HepG2 (cell line): ENCODE measurements around the gene PEAK3. TPM values are rescaled to one million over a fixed set of nuclear protein-coding genes. Genes with fewer than 3 reads are reported as not detected.

ENCODE experiments used
- ATF1 ChIP-seq: IDR thresholded peaks from 2 replicates; pipeline ENCODE4 v1.6.1; 2016; ENCODE audit warnings: mild to moderate bottlenecking, control low read depth
- DR1 ChIP-seq: sonication (generic); formaldehyde crosslinking; IDR thresholded peaks from 2 replicates; pipeline ENCODE4 v1.8.0; 2021; ENCODE audit warnings: mild to moderate bottlenecking, missing genetic modification reagents, inconsistent platforms
- EHMT2 ChIP-seq: fragments of 200-600 bp; sonication (generic); IDR thresholded peaks from 2 replicates; pipeline ENCODE4 v1.7.0; 2017; ENCODE audit warnings: antibody characterized with exemption, low read depth, low read length, borderline replicate concordance
- ESRRA ChIP-seq: sonication (generic); formaldehyde crosslinking; IDR thresholded peaks from 2 replicates; pipeline ENCODE4 v1.5.1; 2020; ENCODE audit warnings: mild to moderate bottlenecking, low read depth, missing genetic modification reagents
- FOXK1 ChIP-seq: sonication (generic); formaldehyde crosslinking; IDR thresholded peaks from 2 replicates; pipeline ENCODE4 v1.4.0; 2020; ENCODE audit warnings: low read depth, missing genetic modification reagents, borderline replicate concordance
- HNF4G ChIP-seq, 2 experiments: sonication (generic) in 1 of 2; formaldehyde crosslinking in 1 of 2; IDR thresholded peaks; 2 replicates each; pipeline versions ENCODE4 v1.4.0 to v1.6.1; 2011 to 2020; ENCODE audit warnings: borderline replicate concordance in 2 of 2, low read depth in 2 of 2, mild to moderate bottlenecking in 2 of 2, low read length in 1 of 2, missing genetic modification reagents in 1 of 2, moderate library complexity in 1 of 2
- POLR2AphosphoS5 ChIP-seq: IDR thresholded peaks from 2 replicates; pipeline ENCODE4 v1.6.1; 2012; ENCODE audit warnings: low read depth, low read length
- ZNF350 ChIP-seq: sonication (generic); formaldehyde crosslinking; IDR thresholded peaks from 2 replicates; pipeline ENCODE4 v1.4.0; 2020; ENCODE audit warnings: mild to moderate bottlenecking, low read depth, missing genetic modification reagents, borderline replicate concordance
- ZNF782 ChIP-seq: sonication (generic); formaldehyde crosslinking; IDR thresholded peaks from 2 replicates; pipeline ENCODE4 v1.4.0; 2020; ENCODE audit warnings: missing genetic modification reagents, mild to moderate bottlenecking, borderline replicate concordance
- ZSCAN21 ChIP-seq: sonication (generic); formaldehyde crosslinking; IDR thresholded peaks from 2 replicates; pipeline ENCODE4 v1.8.0; 2022; ENCODE audit warnings: mild to moderate bottlenecking, missing genetic modification reagents, moderate library complexity, borderline replicate concordance
- polyA plus RNA-seq, 8 experiments: library from polyadenylated mRNA; depleted of rRNA in 3 of 8; stranded (reverse) in 7 of 8; unstranded in 1 of 8; fragments of >200 nt; fragmentation: Illumina TruSeq in 4 of 8; extraction: Trizol in 4 of 8; gene quantifications; 2 replicates each; pipeline versions ENCODE4 v1.2.1 to v1.2.3, GENCODE V29; 2011 to 2016; ENCODE audit warnings: low read depth in 4 of 8, missing spikeins in 1 of 8, mixed read lengths in 1 of 8; ENCODE audit not compliant: insufficient read depth in 1 of 8
- total RNA-seq, 5 experiments: library from RNA; depleted of rRNA; stranded (reverse); fragments of >200 nt; fragmentation: Illumina TruSeq; extraction: Trizol; gene quantifications; 2 replicates each; pipeline ENCODE4 v1.2.3, GENCODE V29; 2016; ENCODE audit warnings: low read depth in 1 of 5
- TF ChIP-seq, protein P1 (sequence below): sonication (generic); formaldehyde crosslinking; IDR thresholded peaks from 2 replicates; pipeline ENCODE4 v1.9.0; 2021; ENCODE audit warnings: mild to moderate bottlenecking, missing genetic modification reagents
- TF ChIP-seq, protein P2 (sequence below): sonication (generic); formaldehyde crosslinking; IDR thresholded peaks from 2 replicates; pipeline ENCODE4 v1.9.0; 2021; ENCODE audit warnings: missing genetic modification reagents, borderline replicate concordance
- TF ChIP-seq, protein P3 (sequence below): IDR thresholded peaks from 2 replicates; pipeline ENCODE4 v1.6.1; 2012; ENCODE audit warnings: low read depth, low read length, improper control_type of control experiment
- TF ChIP-seq, protein P4 (sequence below): sonication (generic); formaldehyde crosslinking; IDR thresholded peaks from 2 replicates; pipeline ENCODE4 v1.4.0; 2020; ENCODE audit warnings: missing genetic modification reagents

The PEAK3 gene
- total and polyA plus RNA-seq, 2 of the 13 experiments (the other 11 are each of a cell fraction or from before 2014, with no cell fraction given), result not detected

DNA sequence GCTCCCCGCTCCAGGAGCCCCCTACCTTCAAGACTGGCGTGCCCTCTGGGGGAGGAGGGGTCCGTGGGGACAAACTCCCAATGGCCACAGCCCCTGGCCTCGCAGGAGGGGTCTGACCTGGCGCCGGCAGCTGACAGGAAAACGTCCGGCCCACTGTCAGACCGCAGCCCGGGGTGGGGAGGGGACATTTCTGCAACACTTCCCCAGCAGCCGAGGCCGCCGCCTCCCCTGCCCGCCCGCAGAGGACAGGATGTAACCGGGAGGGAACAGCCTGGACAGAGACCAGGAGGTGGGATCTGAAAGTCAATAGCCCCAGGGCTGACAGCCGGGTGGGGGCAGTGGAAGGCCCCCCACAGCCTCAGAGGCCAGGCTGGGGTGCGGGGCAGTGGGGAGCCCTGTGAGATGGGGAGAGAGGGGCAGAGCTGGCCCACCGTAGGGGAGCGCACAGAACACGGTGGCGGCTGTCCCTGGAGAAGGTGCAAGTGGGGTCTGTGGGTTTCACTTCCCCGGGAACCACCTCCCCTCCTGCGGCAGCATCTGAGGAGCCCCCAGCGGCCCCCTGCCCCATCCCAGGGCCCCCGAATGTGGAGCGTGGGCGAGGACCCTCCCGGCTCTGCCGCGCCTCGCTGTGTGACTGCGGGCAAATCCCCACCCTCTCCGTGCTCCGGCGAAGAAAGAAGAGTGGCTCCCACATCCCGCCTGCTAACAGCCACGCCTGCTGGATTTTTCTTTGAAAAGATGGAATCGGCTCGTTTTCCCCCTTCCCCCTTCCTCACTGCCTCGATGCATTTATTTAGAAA, at the start of gene PEAK3 (continued):
- TF ChIP-seq, protein P1, sequence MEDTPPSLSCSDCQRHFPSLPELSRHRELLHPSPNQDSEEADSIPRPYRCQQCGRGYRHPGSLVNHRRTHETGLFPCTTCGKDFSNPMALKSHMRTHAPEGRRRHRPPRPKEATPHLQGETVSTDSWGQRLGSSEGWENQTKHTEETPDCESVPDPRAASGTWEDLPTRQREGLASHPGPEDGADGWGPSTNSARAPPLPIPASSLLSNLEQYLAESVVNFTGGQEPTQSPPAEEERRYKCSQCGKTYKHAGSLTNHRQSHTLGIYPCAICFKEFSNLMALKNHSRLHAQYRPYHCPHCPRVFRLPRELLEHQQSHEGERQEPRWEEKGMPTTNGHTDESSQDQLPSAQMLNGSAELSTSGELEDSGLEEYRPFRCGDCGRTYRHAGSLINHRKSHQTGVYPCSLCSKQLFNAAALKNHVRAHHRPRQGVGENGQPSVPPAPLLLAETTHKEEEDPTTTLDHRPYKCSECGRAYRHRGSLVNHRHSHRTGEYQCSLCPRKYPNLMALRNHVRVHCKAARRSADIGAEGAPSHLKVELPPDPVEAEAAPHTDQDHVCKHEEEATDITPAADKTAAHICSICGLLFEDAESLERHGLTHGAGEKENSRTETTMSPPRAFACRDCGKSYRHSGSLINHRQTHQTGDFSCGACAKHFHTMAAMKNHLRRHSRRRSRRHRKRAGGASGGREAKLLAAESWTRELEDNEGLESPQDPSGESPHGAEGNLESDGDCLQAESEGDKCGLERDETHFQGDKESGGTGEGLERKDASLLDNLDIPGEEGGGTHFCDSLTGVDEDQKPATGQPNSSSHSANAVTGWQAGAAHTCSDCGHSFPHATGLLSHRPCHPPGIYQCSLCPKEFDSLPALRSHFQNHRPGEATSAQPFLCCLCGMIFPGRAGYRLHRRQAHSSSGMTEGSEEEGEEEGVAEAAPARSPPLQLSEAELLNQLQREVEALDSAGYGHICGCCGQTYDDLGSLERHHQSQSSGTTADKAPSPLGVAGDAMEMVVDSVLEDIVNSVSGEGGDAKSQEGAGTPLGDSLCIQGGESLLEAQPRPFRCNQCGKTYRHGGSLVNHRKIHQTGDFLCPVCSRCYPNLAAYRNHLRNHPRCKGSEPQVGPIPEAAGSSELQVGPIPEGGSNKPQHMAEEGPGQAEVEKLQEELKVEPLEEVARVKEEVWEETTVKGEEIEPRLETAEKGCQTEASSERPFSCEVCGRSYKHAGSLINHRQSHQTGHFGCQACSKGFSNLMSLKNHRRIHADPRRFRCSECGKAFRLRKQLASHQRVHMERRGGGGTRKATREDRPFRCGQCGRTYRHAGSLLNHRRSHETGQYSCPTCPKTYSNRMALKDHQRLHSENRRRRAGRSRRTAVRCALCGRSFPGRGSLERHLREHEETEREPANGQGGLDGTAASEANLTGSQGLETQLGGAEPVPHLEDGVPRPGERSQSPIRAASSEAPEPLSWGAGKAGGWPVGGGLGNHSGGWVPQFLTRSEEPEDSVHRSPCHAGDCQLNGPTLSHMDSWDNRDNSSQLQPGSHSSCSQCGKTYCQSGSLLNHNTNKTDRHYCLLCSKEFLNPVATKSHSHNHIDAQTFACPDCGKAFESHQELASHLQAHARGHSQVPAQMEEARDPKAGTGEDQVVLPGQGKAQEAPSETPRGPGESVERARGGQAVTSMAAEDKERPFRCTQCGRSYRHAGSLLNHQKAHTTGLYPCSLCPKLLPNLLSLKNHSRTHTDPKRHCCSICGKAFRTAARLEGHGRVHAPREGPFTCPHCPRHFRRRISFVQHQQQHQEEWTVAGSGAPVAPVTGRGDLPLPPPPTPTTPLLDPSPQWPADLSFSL (CRISPR knock-in tag), result no peak
- TF ChIP-seq, protein P2, sequence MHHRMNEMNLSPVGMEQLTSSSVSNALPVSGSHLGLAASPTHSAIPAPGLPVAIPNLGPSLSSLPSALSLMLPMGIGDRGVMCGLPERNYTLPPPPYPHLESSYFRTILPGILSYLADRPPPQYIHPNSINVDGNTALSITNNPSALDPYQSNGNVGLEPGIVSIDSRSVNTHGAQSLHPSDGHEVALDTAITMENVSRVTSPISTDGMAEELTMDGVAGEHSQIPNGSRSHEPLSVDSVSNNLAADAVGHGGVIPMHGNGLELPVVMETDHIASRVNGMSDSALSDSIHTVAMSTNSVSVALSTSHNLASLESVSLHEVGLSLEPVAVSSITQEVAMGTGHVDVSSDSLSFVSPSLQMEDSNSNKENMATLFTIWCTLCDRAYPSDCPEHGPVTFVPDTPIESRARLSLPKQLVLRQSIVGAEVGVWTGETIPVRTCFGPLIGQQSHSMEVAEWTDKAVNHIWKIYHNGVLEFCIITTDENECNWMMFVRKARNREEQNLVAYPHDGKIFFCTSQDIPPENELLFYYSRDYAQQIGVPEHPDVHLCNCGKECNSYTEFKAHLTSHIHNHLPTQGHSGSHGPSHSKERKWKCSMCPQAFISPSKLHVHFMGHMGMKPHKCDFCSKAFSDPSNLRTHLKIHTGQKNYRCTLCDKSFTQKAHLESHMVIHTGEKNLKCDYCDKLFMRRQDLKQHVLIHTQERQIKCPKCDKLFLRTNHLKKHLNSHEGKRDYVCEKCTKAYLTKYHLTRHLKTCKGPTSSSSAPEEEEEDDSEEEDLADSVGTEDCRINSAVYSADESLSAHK (CRISPR knock-in tag), result no peak
- TF ChIP-seq, protein P3, sequence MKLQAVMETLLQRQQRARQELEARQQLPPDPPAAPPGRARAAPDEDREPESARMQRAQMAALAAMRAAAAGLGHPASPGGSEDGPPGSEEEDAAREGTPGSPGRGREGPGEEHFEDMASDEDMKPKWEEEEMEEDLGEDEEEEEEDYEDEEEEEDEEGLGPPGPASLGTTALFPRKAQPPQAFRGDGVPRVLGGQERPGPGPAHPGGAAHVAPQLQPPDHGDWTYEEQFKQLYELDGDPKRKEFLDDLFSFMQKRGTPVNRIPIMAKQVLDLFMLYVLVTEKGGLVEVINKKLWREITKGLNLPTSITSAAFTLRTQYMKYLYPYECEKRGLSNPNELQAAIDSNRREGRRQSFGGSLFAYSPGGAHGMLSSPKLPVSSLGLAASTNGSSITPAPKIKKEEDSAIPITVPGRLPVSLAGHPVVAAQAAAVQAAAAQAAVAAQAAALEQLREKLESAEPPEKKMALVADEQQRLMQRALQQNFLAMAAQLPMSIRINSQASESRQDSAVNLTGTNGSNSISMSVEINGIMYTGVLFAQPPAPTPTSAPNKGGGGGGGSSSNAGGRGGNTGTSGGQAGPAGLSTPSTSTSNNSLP, result no peak
- TF ChIP-seq FOXK1 (CRISPR knock-in tag) (no peak), ZNF350 (peak; percentile 26; the same call in 1 of the 2 replicates), ESRRA (CRISPR knock-in tag) (no peak), ZNF782 (CRISPR knock-in tag) (no peak), ATF1 (CRISPR knock-in tag) (no peak), DR1 (CRISPR knock-in tag) (no peak), POLR2AphosphoS5 (no peak), ZSCAN21 (CRISPR knock-in tag) (no peak), EHMT2 (no peak), HNF4G (IDR thresholded peaks at IDR 0.05; ENCODE audit: borderline replicate concordance, low read depth, low read length) (no peak), HNF4G (CRISPR knock-in tag; IDR thresholded peaks at IDR 0.05; ENCODE audit: borderline replicate concordance, low read depth) (no peak)
- TF ChIP-seq, protein P4, sequence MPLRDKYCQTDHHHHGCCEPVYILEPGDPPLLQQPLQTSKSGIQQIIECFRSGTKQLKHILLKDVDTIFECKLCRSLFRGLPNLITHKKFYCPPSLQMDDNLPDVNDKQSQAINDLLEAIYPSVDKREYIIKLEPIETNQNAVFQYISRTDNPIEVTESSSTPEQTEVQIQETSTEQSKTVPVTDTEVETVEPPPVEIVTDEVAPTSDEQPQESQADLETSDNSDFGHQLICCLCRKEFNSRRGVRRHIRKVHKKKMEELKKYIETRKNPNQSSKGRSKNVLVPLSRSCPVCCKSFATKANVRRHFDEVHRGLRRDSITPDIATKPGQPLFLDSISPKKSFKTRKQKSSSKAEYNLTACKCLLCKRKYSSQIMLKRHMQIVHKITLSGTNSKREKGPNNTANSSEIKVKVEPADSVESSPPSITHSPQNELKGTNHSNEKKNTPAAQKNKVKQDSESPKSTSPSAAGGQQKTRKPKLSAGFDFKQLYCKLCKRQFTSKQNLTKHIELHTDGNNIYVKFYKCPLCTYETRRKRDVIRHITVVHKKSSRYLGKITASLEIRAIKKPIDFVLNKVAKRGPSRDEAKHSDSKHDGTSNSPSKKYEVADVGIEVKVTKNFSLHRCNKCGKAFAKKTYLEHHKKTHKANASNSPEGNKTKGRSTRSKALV (CRISPR knock-in tag), result peak; percentile 35; the same call in 1 of the 2 replicates
